ENCODE measurements around the gene MALAT1. TPM values are rescaled to one million over a fixed set of nuclear protein-coding genes. Genes with fewer than 3 reads are reported as not detected.

The MALAT1 gene
- total RNA-seq, 4 donors from 2014 or later: 5,806 to 14,299 (median 7,416) TPM

- intact Hi-C loops (cut with DNase I; ENCODE audit: low total_unique reads): no loop called here
These were observed 11.2 kb upstream of the MALAT1 start for GRCh38 chr11:65487467-65488272.

GRCh38 chr11:65488273-65489034 is 10.4 kb upstream of the MALAT1 start:
- WGBS, 2 donors: 21 to 22% methylated on average over 10 of the region's 10 CpGs
- TF ChIP-seq, protein P1, sequence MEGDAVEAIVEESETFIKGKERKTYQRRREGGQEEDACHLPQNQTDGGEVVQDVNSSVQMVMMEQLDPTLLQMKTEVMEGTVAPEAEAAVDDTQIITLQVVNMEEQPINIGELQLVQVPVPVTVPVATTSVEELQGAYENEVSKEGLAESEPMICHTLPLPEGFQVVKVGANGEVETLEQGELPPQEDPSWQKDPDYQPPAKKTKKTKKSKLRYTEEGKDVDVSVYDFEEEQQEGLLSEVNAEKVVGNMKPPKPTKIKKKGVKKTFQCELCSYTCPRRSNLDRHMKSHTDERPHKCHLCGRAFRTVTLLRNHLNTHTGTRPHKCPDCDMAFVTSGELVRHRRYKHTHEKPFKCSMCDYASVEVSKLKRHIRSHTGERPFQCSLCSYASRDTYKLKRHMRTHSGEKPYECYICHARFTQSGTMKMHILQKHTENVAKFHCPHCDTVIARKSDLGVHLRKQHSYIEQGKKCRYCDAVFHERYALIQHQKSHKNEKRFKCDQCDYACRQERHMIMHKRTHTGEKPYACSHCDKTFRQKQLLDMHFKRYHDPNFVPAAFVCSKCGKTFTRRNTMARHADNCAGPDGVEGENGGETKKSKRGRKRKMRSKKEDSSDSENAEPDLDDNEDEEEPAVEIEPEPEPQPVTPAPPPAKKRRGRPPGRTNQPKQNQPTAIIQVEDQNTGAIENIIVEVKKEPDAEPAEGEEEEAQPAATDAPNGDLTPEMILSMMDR (IDR thresholded peaks at IDR 0.05): no peak
- no peak for TF ChIP-seq POLR2A (IDR thresholded peaks at IDR 0.05)
- peak in 1 of 2 donors; percentile 92 for DNase-seq (ENCODE audit: low spot score in 2 of 2)
- H3K4me3 ChIP-seq (ENCODE audit: low read depth, poor library complexity, severe bottlenecking): no peak overlapping the region
- intact Hi-C loops (cut with DNase I; ENCODE audit: low total_unique reads): no loop called here

More at GRCh38 chr11:65487467-65488272, 11.2 kb upstream of the MALAT1 start:
- WGBS, 2 donors: 7 to 10% methylated on average over 16 to 17 of the region's 17 CpGs
- TF ChIP-seq, protein P1 (IDR thresholded peaks at IDR 0.05): peak in 1 of 3 donors; percentile 16
- no peak for TF ChIP-seq POLR2A (IDR thresholded peaks at IDR 0.05)
- peak; percentile 99 to 100 for DNase-seq (ENCODE audit: low spot score in 2 of 2)
- H3K4me3 ChIP-seq (ENCODE audit: low read depth, poor library complexity, severe bottlenecking): no peak overlapping the region

- TF ChIP-seq, protein P1 (IDR thresholded peaks at IDR 0.05): no peak
- WGBS, 2 donors: 55 to 62% methylated on average over 8 to 10 of the region's 10 CpGs
- peak in 1 of 2 donors; percentile 90 for DNase-seq (ENCODE audit: low spot score in 2 of 2)
- intact Hi-C loops (cut with DNase I; ENCODE audit: low total_unique reads): no loop called here
- H3K4me3 ChIP-seq (ENCODE audit: low read depth, poor library complexity, severe bottlenecking): no peak overlapping the region
These were observed 9.7 kb upstream of the MALAT1 start for GRCh38 chr11:65489035-65489705.

DNA sequence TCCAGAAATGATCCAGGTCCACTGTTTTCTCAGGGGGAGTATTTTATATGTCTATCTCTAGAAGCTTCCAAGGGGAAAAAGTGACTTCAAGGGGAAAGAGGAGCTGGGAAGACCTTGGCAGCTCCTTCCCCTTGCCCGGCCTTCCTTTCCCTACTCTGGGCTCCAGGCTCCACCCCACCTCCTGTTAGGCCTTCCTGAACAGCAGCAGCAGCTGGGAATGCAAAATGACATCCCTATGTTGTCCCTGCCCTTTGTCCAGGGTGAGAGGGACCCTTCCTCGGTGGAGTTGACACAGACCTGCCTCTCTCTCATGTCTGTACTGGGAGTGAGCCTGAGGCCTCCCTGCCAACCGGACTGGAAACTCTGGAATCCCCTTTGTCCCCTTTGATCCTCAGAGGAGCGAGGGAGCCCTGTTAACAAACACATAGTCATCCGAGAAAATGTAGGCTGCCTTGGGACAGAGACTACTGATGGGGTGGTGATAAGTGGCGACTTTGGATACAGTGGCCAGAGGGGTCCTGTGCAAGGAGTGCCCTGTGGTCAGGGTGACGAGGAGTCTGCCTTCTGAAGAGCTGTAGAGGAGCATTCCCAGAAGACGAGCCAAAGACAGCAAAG is 9.0 kb upstream of the MALAT1 start:
- TF ChIP-seq, protein P1 (IDR thresholded peaks at IDR 0.05): no peak
- DNase-seq (ENCODE audit: low spot score in 2 of 2): peak in 1 of 2 donors; percentile 85
- 23 to 32% methylated on average over 8 of the region's 8 CpGs for WGBS, 2 donors
- intact Hi-C loops (cut with DNase I; ENCODE audit: low total_unique reads): no loop called here
- H3K4me3 ChIP-seq (ENCODE audit: low read depth, poor library complexity, severe bottlenecking): no peak overlapping the region

DNA sequence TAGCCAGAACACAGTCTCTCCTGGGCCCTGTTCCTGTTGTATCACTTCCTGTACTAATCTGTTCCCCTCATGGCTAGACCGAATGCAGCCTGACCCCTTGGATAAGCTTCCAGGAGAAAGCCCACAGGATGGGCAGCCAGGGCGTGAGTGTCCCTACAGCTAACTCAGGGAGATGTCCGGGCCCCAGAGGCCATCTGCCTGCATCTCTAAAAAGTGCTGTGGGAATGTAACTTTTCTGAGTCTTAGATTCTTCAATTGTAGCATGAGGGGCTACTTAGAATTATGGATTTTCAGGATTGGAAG is 7.7 kb upstream of the MALAT1 start:
- peak in 1 of 2 donors; percentile 88 for DNase-seq (ENCODE audit: low spot score in 2 of 2)
- WGBS, 2 donors: 57 to 65% methylated on average over 3 of the region's 3 CpGs
- TF ChIP-seq POLR2A (IDR thresholded peaks at IDR 0.05): no peak
- TF ChIP-seq, protein P1 (IDR thresholded peaks at IDR 0.05): no peak
- no peak overlapping the region for H3K4me3 ChIP-seq (ENCODE audit: low read depth, poor library complexity, severe bottlenecking)
- intact Hi-C loops (cut with DNase I; ENCODE audit: low total_unique reads): no loop called here
